ENCODE measurements around the gene SIN3A.

SIN3A gene

GRCh38 chr15:75329571-75329970 lies 121.9 kb downstream of the SIN3A start:
- Histone ChIP-seq H4K8ac (ENCODE audit: low read depth, low read length) (no peak overlapping the region), H3K56ac (ENCODE audit: low read length) (no peak overlapping the region), H2BK15ac (replicated peaks; ENCODE audit: low read depth) (no peak overlapping the region), H3K4ac (ENCODE audit: low read depth, low read length) (no peak overlapping the region), H2BK120ac (ENCODE audit: low read depth, low read length) (no peak overlapping the region), H3K4me2 (ENCODE audit: low read length) (no peak overlapping the region), H3K79me2 (ENCODE audit: control insufficient read depth, insufficient read depth, low read length) (no peaks in the 10 kb centered on the region), H3K23ac (ENCODE audit: low read length) (no peak overlapping the region), H3K79me1 (ENCODE audit: low read length) (no peaks in the 10 kb centered on the region), H3K36me3 (ENCODE audit: control insufficient read depth, insufficient read depth, low read length) (no peaks in the 10 kb centered on the region), H3K18ac (ENCODE audit: low read length) (no peak overlapping the region), H2BK5ac (ENCODE audit: low read length) (no peak overlapping the region), H3K4me1 (ENCODE audit: control insufficient read depth, low read depth, low read length) (no peaks in the 10 kb centered on the region), H3K9ac (ENCODE audit: low read length) (no peak overlapping the region), H3K27ac (ENCODE audit: low read depth, low read length) (no peak overlapping the region), H4K5ac (ENCODE audit: low read length) (no peak overlapping the region), H2AK5ac (ENCODE audit: low read length) (no peak overlapping the region), H3K27me3 (ENCODE audit: insufficient read depth, low read length, poor library complexity) (no peaks in the 10 kb centered on the region), H3K4me3 (ENCODE audit: low read length) (no peak overlapping the region)
- no CpG with 5 or more reads among the region's 2 CpGs for WGBS (ENCODE audit: extremely low coverage, insufficient coverage, low lambda C conversion rate)
- no peak for DNase-seq

- Histone ChIP-seq H2BK120ac (ENCODE audit: low read depth, low read length) (no peak overlapping the region), H3K4me3 (ENCODE audit: low read length) (no peak overlapping the region), H3K79me2 (ENCODE audit: control insufficient read depth, insufficient read depth, low read length) (no peaks in the 10 kb centered on the region), H3K36me3 (ENCODE audit: control insufficient read depth, insufficient read depth, low read length) (no peaks in the 10 kb centered on the region), H3K4me2 (ENCODE audit: low read length) (no peak overlapping the region), H3K23ac (ENCODE audit: low read length) (no peak overlapping the region), H3K4me1 (ENCODE audit: control insufficient read depth, low read depth, low read length) (no peaks in the 10 kb centered on the region), H2AK5ac (ENCODE audit: low read length) (no peak overlapping the region), H3K27me3 (ENCODE audit: insufficient read depth, low read length, poor library complexity) (no peaks in the 10 kb centered on the region), H4K5ac (ENCODE audit: low read length) (no peak overlapping the region), H3K79me1 (ENCODE audit: low read length) (no peaks in the 10 kb centered on the region), H4K8ac (ENCODE audit: low read depth, low read length) (no peak overlapping the region), H3K56ac (ENCODE audit: low read length) (no peak overlapping the region), H3K18ac (ENCODE audit: low read length) (no peak overlapping the region), H3K4ac (ENCODE audit: low read depth, low read length) (no peak overlapping the region), H3K9ac (ENCODE audit: low read length) (no peak overlapping the region), H2BK5ac (ENCODE audit: low read length) (no peak overlapping the region), H3K27ac (ENCODE audit: low read depth, low read length) (no peak overlapping the region), H2BK15ac (replicated peaks; ENCODE audit: low read depth) (no peak overlapping the region)
- no CpG with 5 or more reads among the region's 10 CpGs for WGBS (ENCODE audit: extremely low coverage, insufficient coverage, low lambda C conversion rate)
- DNase-seq = no peak
Measured at GRCh38 chr15:75328493-75329314, 122.8 kb downstream of the SIN3A start.

DNA sequence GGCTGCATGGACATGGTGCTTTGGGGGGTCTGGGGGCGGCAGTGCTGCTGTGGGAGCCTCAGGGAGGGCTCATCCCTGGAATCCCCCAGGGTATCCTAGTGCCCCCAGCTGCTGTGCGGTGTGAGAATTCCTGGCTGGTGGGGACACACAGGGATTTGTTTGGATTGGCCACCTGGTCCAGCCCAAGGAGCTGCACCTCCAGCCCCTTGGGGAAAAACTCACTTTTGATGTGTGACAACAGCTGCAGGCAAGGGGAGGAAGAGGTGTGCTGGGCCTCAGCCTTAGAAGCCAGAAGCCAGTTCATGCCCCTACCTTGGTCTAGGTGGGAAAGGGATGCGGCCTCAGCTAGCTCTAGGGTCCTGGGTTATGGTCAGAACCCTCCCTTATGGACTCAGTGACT lies 124.0 kb downstream of the SIN3A start:
- H3K27me3 ChIP-seq (ENCODE audit: insufficient read depth, low read length, poor library complexity) = no peaks in the 10 kb centered on the region
- no peak overlapping the region for H3K27ac ChIP-seq (ENCODE audit: low read depth, low read length)
- H2BK15ac ChIP-seq (replicated peaks; ENCODE audit: low read depth) = no peak overlapping the region
- no peak overlapping the region for H3K4me3 ChIP-seq (ENCODE audit: low read length)
- H4K5ac ChIP-seq (ENCODE audit: low read length) = no peak overlapping the region
- H3K79me1 ChIP-seq (ENCODE audit: low read length) = no peaks in the 10 kb centered on the region
- H3K4ac ChIP-seq (ENCODE audit: low read depth, low read length) = no peak overlapping the region
- H3K4me1 ChIP-seq (ENCODE audit: control insufficient read depth, low read depth, low read length) = no peaks in the 10 kb centered on the region
- H3K79me2 ChIP-seq (ENCODE audit: control insufficient read depth, insufficient read depth, low read length) = no peaks in the 10 kb centered on the region
- WGBS (ENCODE audit: extremely low coverage, insufficient coverage, low lambda C conversion rate) = no CpG with 5 or more reads among the region's 3 CpGs
- no peaks in the 10 kb centered on the region for H3K36me3 ChIP-seq (ENCODE audit: control insufficient read depth, insufficient read depth, low read length)
- no peak overlapping the region for H2BK5ac ChIP-seq (ENCODE audit: low read length)
- H3K4me2 ChIP-seq (ENCODE audit: low read length) = no peak overlapping the region
- no peak overlapping the region for H3K18ac ChIP-seq (ENCODE audit: low read length)
- no peak for DNase-seq
- no peak overlapping the region for H3K9ac ChIP-seq (ENCODE audit: low read length)
- H3K23ac ChIP-seq (ENCODE audit: low read length) = no peak overlapping the region
- H2AK5ac ChIP-seq (ENCODE audit: low read length) = no peak overlapping the region
- no peak overlapping the region for H4K8ac ChIP-seq (ENCODE audit: low read depth, low read length)
- H3K56ac ChIP-seq (ENCODE audit: low read length) = no peak overlapping the region
- no peak overlapping the region for H2BK120ac ChIP-seq (ENCODE audit: low read depth, low read length)

DNA sequence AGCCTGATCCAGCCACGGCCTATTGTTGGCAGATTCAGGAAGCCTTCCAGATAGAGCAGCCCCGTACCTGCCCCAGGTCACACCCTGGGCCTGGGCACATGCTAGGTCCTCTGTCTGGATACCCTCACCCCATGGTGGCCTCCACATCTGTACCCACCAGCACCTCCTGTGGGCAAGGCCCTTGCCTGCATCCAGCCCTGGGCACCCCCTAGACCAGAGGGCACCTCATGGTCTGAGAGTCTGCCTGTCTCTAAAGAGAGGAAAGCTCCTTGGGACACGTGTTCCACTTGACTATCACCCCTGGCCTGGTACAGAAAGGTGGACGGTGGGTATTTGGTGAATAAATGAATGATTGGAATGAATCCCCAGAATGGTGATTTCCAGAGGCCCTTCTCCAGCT lies 124.5 kb downstream of the SIN3A start:
- Histone ChIP-seq H2BK15ac (replicated peaks; ENCODE audit: low read depth) (no peak overlapping the region), H3K27ac (ENCODE audit: low read depth, low read length) (no peak overlapping the region), H3K4me3 (ENCODE audit: low read length) (no peak overlapping the region), H3K4me2 (ENCODE audit: low read length) (no peak overlapping the region), H3K18ac (ENCODE audit: low read length) (no peak overlapping the region), H2BK5ac (ENCODE audit: low read length) (no peak overlapping the region), H3K79me2 (ENCODE audit: control insufficient read depth, insufficient read depth, low read length) (no peaks in the 10 kb centered on the region), H3K23ac (ENCODE audit: low read length) (no peak overlapping the region), H3K27me3 (ENCODE audit: insufficient read depth, low read length, poor library complexity) (no peaks in the 10 kb centered on the region), H3K36me3 (ENCODE audit: control insufficient read depth, insufficient read depth, low read length) (no peaks in the 10 kb centered on the region), H3K4me1 (ENCODE audit: control insufficient read depth, low read depth, low read length) (no peaks in the 10 kb centered on the region), H2AK5ac (ENCODE audit: low read length) (no peak overlapping the region), H4K8ac (ENCODE audit: low read depth, low read length) (no peak overlapping the region), H3K9ac (ENCODE audit: low read length) (no peak overlapping the region), H3K56ac (ENCODE audit: low read length) (no peak overlapping the region), H3K79me1 (ENCODE audit: low read length) (no peaks in the 10 kb centered on the region), H2BK120ac (ENCODE audit: low read depth, low read length) (no peak overlapping the region), H3K4ac (ENCODE audit: low read depth, low read length) (no peak overlapping the region), H4K5ac (ENCODE audit: low read length) (no peak overlapping the region)
- DNase-seq = no peak
- no CpG with 5 or more reads among the region's 4 CpGs for WGBS (ENCODE audit: extremely low coverage, insufficient coverage, low lambda C conversion rate)

DNA sequence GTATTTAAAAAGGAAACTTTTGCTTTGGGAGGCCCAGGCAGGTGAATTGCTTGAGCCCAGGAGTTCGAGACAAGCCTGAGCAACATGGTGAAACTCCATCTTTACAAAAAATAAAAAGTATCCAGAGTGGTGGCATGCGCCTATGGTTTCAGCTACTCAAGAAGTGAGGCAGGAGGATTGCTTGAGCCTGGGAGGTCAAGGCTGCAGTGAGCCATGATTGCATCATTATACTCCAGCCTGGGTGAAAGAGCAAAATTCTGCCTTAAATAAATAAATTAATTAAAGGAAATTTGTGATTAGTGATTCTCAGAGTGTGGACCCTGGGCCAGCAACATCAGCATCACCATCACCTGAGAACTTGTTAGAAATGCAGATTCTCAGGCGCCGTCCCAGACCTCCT lies 125.6 kb downstream of the SIN3A start:
- H3K18ac ChIP-seq (ENCODE audit: low read length) = no peak overlapping the region
- no peaks in the 10 kb centered on the region for H3K79me1 ChIP-seq (ENCODE audit: low read length)
- no peak overlapping the region for H3K9ac ChIP-seq (ENCODE audit: low read length)
- no peak overlapping the region for H3K23ac ChIP-seq (ENCODE audit: low read length)
- H3K36me3 ChIP-seq (ENCODE audit: control insufficient read depth, insufficient read depth, low read length) = no peaks in the 10 kb centered on the region
- no peak overlapping the region for H3K56ac ChIP-seq (ENCODE audit: low read length)
- H3K79me2 ChIP-seq (ENCODE audit: control insufficient read depth, insufficient read depth, low read length) = no peaks in the 10 kb centered on the region
- no peak overlapping the region for H2AK5ac ChIP-seq (ENCODE audit: low read length)
- no peak overlapping the region for H3K4me3 ChIP-seq (ENCODE audit: low read length)
- no peak overlapping the region for H3K4me2 ChIP-seq (ENCODE audit: low read length)
- no peak overlapping the region for H2BK15ac ChIP-seq (replicated peaks; ENCODE audit: low read depth)
- H3K27me3 ChIP-seq (ENCODE audit: insufficient read depth, low read length, poor library complexity) = no peaks in the 10 kb centered on the region
- no peak for DNase-seq
- H2BK5ac ChIP-seq (ENCODE audit: low read length) = no peak overlapping the region
- H3K27ac ChIP-seq (ENCODE audit: low read depth, low read length) = no peak overlapping the region
- no peak overlapping the region for H4K8ac ChIP-seq (ENCODE audit: low read depth, low read length)
- no peaks in the 10 kb centered on the region for H3K4me1 ChIP-seq (ENCODE audit: control insufficient read depth, low read depth, low read length)
- no peak overlapping the region for H2BK120ac ChIP-seq (ENCODE audit: low read depth, low read length)
- no peak overlapping the region for H3K4ac ChIP-seq (ENCODE audit: low read depth, low read length)
- H4K5ac ChIP-seq (ENCODE audit: low read length) = no peak overlapping the region
- WGBS (ENCODE audit: extremely low coverage, insufficient coverage, low lambda C conversion rate) = no CpG with 5 or more reads among the region's 4 CpGs

DNA sequence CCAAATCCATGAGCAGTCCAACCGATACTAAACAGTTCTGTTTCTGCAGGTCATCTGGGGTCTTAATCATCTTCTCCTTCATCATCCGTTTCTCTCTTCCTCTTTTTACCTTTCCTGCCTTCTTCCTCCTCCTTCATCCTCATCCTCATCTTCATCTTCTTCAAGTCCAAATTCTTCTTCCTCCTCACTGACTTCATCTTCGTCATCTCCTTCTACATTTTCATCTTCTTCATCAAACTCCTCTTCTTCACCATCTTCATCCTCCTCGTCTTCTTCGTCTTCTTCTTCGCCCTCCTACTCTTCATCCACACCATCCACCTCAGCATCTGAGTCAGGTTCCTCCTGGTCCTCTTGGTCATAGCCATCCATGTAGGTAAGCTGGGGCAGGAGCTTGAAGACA lies 129.8 kb downstream of the SIN3A start:
- Histone ChIP-seq H3K56ac (ENCODE audit: low read length) (no peak overlapping the region), H2AK5ac (ENCODE audit: low read length) (no peak overlapping the region), H3K4me2 (ENCODE audit: low read length) (no peak overlapping the region), H3K27ac (ENCODE audit: low read depth, low read length) (no peak overlapping the region), H3K4me3 (ENCODE audit: low read length) (no peak overlapping the region), H3K79me2 (ENCODE audit: control insufficient read depth, insufficient read depth, low read length) (no peaks in the 10 kb centered on the region), H3K9ac (ENCODE audit: low read length) (no peak overlapping the region), H3K36me3 (ENCODE audit: control insufficient read depth, insufficient read depth, low read length) (no peaks in the 10 kb centered on the region), H4K5ac (ENCODE audit: low read length) (no peak overlapping the region), H3K27me3 (ENCODE audit: insufficient read depth, low read length, poor library complexity) (no peaks in the 10 kb centered on the region), H3K79me1 (ENCODE audit: low read length) (no peaks in the 10 kb centered on the region), H2BK120ac (ENCODE audit: low read depth, low read length) (no peak overlapping the region), H3K4me1 (ENCODE audit: control insufficient read depth, low read depth, low read length) (no peaks in the 10 kb centered on the region), H3K18ac (ENCODE audit: low read length) (no peak overlapping the region), H2BK5ac (ENCODE audit: low read length) (no peak overlapping the region), H3K4ac (ENCODE audit: low read depth, low read length) (no peak overlapping the region), H4K8ac (ENCODE audit: low read depth, low read length) (no peak overlapping the region), H3K23ac (ENCODE audit: low read length) (no peak overlapping the region), H2BK15ac (replicated peaks; ENCODE audit: low read depth) (no peak overlapping the region)
- DNase-seq = no peak
- WGBS (ENCODE audit: extremely low coverage, insufficient coverage, low lambda C conversion rate) = 100% methylated on average over 5 of the region's 6 CpGs

All from mesendoderm (in vitro differentiated cells).